ENCODE results near the gene FBXL5. TPM values are rescaled to one million over a fixed set of nuclear protein-coding genes. Genes with fewer than 3 reads are reported as not detected.

The FBXL5 gene, protein sequence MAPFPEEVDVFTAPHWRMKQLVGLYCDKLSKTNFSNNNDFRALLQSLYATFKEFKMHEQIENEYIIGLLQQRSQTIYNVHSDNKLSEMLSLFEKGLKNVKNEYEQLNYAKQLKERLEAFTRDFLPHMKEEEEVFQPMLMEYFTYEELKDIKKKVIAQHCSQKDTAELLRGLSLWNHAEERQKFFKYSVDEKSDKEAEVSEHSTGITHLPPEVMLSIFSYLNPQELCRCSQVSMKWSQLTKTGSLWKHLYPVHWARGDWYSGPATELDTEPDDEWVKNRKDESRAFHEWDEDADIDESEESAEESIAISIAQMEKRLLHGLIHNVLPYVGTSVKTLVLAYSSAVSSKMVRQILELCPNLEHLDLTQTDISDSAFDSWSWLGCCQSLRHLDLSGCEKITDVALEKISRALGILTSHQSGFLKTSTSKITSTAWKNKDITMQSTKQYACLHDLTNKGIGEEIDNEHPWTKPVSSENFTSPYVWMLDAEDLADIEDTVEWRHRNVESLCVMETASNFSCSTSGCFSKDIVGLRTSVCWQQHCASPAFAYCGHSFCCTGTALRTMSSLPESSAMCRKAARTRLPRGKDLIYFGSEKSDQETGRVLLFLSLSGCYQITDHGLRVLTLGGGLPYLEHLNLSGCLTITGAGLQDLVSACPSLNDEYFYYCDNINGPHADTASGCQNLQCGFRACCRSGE
- total RNA-seq, result 219 TPM

DNA sequence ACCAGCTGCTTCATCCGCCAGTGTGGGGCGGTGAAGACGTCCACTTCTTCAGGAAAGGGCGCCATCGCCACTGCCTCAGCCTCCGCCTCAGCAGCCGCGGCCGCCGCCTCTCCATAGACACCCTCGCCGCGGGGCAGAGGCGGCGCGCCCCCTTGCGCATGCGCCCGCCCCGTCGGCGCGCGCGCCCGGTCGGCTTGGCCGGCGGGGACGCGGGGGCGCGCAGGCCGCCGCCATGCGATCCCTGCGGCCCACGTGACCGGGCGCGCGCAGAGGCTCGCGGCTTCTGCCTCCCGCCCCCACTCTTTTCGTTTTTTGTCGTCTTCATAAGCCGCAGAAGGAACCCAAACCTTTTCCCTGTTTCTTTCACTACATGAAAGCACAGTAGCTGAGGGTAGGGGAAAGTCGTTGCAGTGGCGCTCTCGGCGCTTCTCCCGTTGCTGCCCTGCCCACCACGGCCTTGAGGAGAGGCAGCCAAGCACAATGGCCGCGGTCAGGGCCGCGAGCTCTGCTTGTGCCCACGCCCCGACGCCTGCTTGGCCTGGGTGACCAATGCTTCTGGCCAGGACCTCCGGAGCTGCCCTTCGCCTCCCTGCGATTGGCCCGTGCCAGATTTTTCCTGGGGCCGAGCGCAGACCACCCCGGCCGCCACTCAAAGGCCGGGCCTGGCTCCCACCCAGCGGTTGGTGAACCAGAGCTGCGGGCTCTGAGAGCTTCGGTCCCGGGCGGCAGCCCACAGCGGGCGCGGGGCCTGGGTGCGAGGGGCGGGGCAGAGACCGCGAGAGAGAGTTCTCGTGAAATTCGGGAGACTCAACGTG lies at the start of gene FBXL5:
Gene FBXL5 (minus strand): TSS at position 135 of the 815 bp plus-strand sequence. CDS start 70 bp downstream, at position 65.
- DNase-seq (ENCODE audit: low spot score in 2 of 2) (peak; percentile 91 to 95), FAIRE-seq (no peak)

DNA sequence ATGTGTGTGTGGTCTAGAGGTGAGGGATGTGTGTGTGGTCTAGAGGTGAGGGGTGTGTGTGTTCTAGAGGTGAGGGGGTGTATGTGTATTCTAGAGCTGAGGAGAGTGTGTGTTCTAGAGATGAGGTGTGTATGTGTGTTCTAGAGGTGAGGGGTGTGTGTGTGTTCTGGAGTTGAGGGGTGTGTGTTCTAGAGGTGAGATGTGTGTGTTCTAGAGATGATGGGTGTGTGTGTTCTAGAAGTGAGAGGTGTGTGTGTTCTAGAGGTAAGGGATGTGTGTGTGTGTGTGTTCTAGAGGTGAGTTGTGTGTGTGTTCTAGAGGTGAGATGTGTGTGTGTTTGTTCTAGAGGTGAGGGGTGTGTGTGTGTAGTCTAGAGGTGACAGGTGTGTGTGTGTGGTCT lies 49.0 kb upstream of the FBXL5 start:
- no peak for DNase-seq (ENCODE audit: low spot score in 2 of 2)
- FAIRE-seq, result no peak

DNA sequence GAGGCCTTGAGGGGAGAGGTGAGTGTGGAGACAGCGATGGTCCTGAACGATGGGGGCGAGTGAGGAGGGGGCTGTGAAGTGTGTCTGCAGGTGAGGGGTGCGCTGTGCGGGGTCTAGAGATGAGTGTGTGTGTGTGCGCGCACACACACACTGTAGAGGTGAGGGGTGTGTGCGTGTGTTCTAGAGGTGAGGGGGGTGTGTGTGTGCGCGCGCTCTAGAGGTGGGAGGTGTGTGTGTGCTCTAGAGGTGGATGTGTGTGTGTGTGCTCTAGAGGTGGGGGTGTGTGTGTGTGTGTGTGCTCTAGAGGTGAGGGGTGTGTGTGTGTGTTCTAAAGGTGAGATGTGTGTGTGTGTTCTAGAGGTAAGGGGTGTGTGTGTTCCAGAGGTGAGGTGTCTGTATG lies 48.3 kb upstream of the FBXL5 start:
- no peak for DNase-seq (ENCODE audit: low spot score in 2 of 2)
- no peak for FAIRE-seq

DNA sequence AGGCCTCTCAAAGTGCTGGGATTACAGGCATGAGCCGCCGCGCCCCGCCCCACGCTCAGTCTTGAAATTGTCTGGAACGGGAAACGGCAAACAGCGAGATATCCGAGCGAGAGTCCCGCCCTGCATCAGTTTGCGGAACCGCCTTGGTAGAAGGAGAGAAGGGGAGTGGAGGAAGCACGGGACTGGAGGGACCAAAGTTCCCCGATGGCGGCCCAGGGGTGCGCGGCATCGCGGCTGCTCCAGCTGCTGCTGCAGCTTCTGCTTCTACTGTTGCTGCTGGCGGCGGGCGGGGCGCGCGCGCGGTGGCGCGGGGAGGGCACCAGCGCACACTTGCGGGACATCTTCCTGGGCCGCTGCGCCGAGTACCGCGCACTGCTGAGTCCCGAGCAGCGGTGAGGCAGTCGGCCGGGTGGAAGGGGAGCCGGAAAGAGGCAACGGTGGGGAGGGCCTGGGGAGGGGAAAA lies 47.8 kb upstream of the FBXL5 start, which contains the start of gene BST1:
Gene BST1 (plus strand): TSS at position 125 of the 463 bp plus-strand sequence. CDS start 80 bp downstream, at position 205.
- DNase-seq (ENCODE audit: low spot score in 2 of 2) (peak; percentile 50 to 55), FAIRE-seq (no peak)

DNA sequence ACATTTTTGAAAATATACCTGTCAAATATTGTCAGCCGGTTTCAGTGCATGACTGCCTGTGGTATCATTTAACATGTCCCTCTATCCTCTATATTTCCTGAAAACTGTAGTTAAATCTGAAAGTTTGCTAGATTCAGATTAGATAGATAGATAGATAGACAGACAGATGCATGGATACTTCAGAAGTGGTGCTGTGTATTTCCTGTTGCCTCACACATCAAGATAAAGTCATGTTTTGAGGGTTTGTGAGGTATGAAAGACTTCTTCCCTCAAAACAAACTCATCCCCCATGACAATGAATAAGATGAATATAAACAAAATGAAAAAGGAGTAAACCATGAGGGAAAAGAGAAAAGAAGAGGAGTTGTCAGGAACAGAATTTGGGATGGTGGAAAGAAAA lies 41.7 kb upstream of the FBXL5 start:
- no peak for FAIRE-seq

DNA sequence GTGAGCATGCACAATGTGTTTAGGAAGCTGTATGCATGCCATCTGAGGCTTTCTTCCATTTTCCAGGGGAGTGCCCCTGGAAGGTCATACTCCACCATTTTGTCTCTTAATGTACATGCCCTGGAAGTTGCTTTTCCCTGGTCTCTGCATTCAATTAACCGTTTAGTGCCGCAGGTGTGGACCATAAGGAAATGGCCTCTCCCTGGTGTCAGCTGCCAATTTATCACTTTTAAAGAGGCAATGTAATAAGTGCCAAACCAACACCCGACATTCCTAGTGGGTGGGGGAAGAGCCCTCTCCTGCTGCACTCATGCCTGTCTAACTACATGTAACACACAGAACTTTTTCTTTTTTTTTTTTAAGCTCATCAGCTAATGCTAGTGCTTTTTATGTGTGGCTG lies 40.6 kb upstream of the FBXL5 start:
- DNase-seq (ENCODE audit: low spot score in 2 of 2), result no peak

More for the DNA sequence above, 41.7 kb upstream of the FBXL5 start:
- no peak for DNase-seq (ENCODE audit: low spot score in 2 of 2)

DNA sequence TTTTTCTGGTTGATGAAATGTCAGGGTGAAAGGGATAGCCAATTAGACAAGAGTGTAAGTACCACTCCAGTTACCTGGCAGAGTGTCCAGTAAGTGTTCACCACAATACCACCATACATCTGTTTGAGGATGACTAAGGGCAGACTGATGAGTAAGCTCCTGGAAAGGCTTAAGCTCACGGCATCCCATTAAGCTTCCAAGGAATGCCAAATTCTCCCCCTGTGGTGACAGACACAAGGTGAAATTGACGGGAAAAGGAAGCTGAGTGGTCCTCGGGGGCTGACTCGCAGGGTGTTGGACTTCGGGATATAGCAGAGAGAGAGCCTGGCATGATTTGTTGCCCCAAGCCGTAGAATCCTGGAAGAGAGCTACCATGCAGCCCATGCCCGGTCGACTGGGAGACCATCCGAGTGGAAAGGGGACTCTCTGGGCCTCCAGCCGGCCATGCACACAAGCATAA lies 40.1 kb upstream of the FBXL5 start:
- no peak for DNase-seq (ENCODE audit: low spot score in 2 of 2)
- FAIRE-seq, result no peak

More for the DNA sequence above, 40.6 kb upstream of the FBXL5 start:
- no peak for FAIRE-seq

DNA sequence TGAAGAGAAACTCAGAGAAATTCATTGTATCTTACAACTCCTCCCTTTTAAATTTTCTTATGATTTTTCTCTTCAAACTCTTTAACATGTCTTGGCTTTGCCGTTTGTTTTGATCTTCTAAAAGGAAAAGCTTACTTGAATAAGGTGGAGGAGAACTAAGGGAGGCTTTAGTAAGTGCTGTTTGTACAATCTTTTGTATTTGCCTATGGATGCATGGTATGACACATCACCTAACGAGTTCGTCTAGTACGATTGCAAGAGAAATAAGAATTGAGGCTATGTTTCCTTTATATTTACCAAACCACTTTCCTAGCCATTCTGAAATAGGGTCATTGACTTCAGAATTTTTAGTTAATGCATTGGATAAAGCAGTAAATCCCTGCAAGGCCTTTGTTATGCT lies 39.3 kb upstream of the FBXL5 start:
- FAIRE-seq (no peak), DNase-seq (ENCODE audit: low spot score in 2 of 2) (no peak)

DNA sequence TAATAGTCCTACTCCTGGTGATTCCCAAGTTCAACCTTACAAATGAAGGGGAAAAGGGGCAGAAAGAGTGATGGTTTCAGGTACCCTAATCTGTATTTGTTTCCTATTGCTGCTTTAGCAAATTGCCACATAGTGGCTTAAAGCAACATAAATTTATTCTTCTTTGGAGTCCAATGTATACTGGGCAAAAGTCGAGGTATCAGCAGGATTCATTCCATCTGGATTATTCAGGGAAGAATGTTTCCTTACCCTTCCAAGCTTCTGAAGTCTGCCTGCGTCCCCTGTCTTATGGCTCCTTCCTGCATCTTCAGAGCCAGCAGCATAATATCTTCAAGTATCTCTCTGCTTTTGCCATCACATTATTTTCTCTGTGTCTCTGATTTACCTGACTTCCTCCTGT lies 37.4 kb upstream of the FBXL5 start:
- DNase-seq (ENCODE audit: low spot score in 2 of 2) (no peak), FAIRE-seq (no peak)

DNA sequence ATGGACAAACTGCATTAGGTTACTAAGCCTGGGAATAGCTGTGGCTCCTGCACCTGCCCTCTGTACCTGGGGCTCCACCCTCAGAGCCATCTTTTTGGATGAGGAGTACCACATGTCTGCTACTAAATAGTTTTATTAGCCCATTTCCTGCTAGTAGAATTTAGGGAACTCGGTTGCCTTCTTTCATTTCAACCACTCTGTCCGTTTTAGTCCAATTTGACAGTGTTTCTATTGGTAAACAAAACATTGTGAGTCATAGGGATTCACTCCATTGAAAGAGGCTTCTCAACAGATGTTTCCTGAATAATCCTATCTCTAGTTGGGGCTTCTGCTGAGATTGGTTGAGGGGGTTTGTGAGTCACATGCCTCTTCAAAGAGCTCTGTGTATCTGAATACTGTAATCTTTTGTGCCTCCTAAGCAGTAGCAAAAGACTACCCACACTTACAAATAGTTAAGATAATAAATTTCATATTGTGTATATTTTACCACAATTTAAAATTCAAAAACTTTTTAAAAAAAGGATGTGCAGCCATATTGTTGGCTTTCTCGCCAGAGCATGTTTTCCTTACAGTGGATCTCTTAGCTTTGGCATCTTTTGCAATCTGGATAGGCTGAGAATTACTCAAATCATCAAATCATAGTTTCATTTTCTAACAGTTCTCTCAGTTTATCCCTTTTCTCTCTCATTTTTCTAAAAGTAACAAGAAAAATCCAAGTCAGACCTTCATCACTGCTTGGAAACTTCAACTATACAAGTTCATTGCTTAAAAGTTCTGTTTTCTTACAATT lies 36.4 kb upstream of the FBXL5 start:
- no peak for FAIRE-seq
- DNase-seq (ENCODE audit: low spot score in 2 of 2), result no peak

DNA sequence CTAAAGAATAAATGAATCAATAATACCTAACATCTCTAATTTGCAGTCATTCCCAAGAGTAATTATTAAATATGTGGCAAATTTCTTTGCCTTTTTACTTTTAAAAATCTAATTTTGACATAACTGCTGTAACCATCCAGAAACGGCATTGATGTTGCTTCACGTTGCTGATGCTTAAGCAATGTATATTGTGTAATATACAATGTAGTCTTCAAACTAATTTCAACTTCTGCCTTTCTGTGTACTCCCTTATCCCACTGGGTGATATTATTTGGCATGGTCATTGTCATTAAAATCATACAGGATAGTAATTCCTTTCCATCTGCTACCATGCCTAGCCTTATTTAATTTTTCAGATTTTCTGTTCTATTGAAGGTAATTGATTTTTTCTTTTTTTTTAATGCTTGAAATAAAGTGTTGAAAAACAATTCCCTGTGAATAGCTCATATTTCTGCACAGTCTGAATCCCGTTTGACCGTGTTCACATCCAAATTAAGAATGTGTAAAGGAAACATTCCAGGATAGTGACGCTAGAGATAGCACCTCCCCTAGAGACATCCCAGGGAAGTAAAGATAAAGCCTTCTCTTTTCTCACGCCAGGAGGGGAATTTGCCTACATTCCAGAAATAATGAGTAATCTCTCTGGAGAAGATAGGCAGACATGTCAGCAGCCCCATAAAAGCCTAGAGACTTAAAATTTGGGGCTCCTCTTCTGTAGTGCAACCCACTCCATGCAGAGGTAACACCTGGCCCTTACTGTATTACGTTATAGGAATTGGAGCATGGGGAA lies 35.1 kb upstream of the FBXL5 start:
- FAIRE-seq (no peak), DNase-seq (ENCODE audit: low spot score in 2 of 2) (no peak)

DNA sequence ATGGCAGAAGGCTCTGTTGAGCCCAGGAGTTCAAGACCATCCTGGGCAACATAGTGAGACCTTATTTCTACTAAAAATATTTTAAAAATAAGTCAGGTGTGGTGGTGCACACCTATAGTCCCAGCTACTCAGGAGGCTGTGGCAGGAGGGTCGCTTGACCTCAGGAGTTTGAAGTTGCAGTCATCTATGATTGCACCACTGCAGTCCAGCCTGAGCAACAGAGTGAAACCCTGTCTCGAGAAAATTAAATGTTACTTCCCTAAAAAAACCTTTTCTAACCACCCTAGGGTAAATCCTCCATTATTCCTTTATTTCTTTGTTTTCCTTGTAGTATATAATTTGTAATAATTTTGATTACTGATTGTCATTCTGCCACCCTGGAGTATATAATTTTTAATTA lies 34.4 kb upstream of the FBXL5 start:
- DNase-seq (ENCODE audit: low spot score in 2 of 2) (no peak), FAIRE-seq (no peak)

DNA sequence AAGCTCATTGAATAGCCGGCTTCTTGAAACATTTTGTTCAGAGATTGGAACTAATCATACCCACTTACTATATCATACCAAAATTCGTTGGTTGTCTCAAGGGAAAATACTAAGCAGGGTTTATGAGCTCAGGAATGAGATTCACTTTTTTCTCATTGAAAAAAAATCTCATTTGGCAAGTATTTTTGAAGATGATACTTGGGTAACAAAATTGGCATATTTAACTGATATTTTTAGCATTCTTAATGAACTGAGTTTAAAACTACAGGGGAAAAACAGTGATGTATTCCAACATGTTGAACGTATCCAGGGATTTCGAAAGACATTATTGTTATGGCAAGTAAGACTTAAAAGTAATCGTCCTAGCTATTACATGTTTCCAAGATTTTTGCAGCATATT lies 32.9 kb upstream of the FBXL5 start:
- no peak for FAIRE-seq
- DNase-seq (ENCODE audit: low spot score in 2 of 2), result no peak

DNA sequence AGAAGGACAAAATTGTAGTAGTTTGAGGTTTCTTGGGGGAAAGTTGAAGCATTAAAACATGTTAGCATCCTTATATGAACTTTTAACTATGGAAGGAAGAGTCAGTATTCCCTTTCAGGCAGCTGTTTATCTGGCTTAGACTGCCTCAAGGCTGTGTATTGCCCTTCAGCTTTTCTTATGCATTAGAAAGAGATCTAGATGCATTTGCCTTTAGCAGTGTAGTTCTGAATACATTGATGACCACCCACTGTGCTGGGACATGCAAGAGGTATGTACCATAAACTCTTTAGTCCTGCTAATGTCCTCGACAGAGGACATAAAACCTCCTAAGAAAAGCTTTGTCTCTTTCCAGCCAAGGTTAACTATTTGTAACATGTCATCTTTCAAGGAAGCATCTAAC lies 29.3 kb upstream of the FBXL5 start:
- DNase-seq (ENCODE audit: low spot score in 2 of 2) (no peak), FAIRE-seq (no peak)

DNA sequence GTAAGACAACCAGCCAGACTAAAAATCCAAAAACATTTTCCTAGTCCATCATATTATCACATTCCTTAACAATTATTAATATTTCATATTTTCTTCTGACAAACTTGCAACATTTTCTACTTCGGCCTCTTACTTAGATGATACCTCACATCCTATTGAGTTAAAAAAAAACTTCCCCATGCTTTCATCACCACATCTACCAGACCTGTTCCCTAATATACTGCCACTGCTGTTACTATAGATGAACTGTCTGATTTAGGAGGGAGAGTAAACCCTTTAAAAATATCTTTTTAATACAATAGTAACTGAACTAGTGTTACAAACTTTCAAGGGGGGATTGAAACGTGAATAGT lies 28.0 kb upstream of the FBXL5 start:
- DNase-seq (ENCODE audit: low spot score in 2 of 2) (no peak), FAIRE-seq (no peak)

DNA sequence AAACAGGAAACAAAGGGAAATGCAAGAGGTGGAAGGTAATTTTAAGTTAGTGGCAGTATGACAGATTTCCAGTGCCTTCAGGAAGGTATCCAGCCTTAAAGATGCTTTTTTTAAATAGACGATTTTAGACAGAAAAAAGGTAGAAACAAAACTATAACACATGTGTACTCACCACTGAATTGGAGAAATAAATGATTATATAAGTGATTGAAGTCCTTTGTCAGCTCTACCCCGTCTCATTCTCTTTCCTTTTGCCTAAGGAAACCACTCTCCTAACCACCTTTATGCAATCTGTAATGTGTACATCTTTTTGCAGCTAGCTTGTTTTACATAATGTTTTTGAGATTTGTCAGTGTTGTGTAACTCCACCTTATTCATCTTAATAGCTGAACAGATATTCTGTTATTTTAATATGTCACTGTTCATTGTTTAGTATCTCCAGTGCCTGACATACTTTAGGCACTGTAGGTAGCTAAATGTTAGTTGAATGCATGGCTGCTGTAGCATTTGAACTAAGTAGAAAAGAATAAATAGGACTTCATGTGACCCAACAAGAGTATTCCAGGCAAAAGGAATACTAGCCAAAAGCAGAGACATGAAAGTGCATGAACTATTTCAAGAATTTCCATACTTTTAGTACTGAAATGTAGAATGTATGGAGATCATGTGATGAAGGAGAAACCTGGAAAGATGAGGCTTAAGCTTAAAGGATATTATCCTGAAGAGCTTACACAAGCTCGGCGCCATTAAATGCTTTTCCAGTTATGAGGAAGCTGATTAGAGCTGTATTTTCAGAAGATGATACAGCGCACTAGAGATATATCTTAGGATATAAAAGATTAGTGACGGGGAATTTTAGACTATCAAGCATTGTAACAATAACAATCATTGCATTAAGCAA lies 27.3 kb upstream of the FBXL5 start:
- FAIRE-seq (no peak), DNase-seq (ENCODE audit: low spot score in 2 of 2) (no peak)

DNA sequence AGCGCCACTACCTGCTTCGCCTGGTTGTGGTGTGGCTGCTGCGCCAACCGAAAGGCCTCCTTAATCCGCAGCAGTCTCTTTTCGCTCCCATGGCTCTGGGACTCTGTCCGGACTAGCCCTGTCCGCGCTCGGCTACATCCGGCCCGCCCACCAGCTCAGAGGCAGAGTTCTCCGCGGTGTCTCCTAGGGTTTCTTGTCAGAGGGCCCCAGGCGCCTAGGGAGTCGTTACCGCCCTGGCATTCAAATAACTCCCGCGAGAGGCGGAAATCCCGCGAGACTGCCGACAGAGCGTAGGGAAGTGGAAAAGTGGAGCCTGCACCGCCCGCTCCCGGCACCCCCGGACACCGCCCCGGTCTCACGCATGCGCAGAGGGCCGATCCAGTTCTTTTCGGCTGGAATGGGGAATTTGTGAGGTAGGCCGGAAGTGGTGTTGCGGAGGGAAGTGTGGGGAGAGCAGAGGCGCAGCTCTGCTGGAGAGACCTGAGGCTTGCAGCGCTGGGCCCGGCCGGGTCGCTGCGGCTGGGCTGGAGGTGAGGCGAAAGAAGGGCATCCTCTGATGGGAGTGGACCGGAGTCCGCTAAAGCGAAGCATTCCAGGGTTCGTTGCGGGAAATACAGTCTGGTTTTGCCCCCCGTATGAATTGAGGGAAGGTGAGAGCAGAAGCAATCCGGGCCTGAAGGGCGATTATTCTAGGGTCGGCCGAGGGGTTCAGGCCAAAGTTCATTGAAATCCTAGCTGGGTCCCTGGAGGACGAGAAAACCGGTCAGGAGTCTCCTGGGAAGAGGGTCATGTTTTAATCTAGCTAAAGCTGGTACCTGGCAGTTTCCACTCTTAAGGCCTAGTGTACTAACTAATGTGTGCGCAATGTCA lies 26.4 kb upstream of the FBXL5 start, which contains the start of gene FAM200B:
Gene FAM200B (plus strand): TSS at position 456 of the 870 bp plus-strand sequence. CDS start 5,151 bp downstream, outside the sequence.
- DNase-seq (ENCODE audit: low spot score in 2 of 2) (peak; percentile 97 to 99), FAIRE-seq (no peak)
